ENCODE measurements around the gene FAU. TPM values are rescaled to one million over a fixed set of nuclear protein-coding genes. Genes with fewer than 3 reads are reported as not detected.

The FAU gene
- total and polyA plus RNA-seq, 9 of the 15 experiments (the other 6 are each of a cell fraction or from before 2014, with no cell fraction given): 433 to 1,827 (median 942) TPM

- no peak for TF ChIP-seq COPS2 (conservative IDR thresholded peaks at IDR 0.05)
- TF ChIP-seq RFX1 (IDR thresholded peaks at IDR 0.05): no peak
- TF ChIP-seq BCL6 (CRISPR knock-in tag; IDR thresholded peaks at IDR 0.05): no peak
- TF ChIP-seq HNRNPL (IDR thresholded peaks at IDR 0.05; ENCODE audit: low read depth, low read length): no peak
- TF ChIP-seq ARID1B (IDR thresholded peaks at IDR 0.05): no peak
- no peak; the same call in 1 of the 2 replicates for TF ChIP-seq CBX1 (IDR thresholded peaks at IDR 0.05; ENCODE audit: low read depth)
- TF ChIP-seq KDM1A (IDR thresholded peaks at IDR 0.05): no peak
- TF ChIP-seq NFRKB (IDR thresholded peaks at IDR 0.05; ENCODE audit: low read depth): no peak
These were observed 10.0 kb downstream of the FAU start, which contains the start of gene TM7SF2 (continued) for GRCh38 chr11:65111744-65112545.

- Histone ChIP-seq H3K4me2 (ENCODE audit: insufficient read depth, low read length) (no peak overlapping the region), H3K4me3 (no peak overlapping the region), H3K36me3 (ENCODE audit: control insufficient read depth, insufficient read depth, low read length) (peaks cover 32% of the 10 kb centered on the region), H3K27ac (ENCODE audit: extremely low read depth, low read depth, low read length) (no peak overlapping the region), H3K4me1 (replicated peaks in 1 of 2; ENCODE audit: control insufficient read depth in 2 of 2, insufficient read depth in 2 of 2, low read length in 2 of 2) (peaks cover 25 to 56% of the 10 kb centered on the region in 2 experiments), H3K27me3 (ENCODE audit: control insufficient read depth in 2 of 2, insufficient read depth in 2 of 2, low read length in 2 of 2) (no peaks in the 10 kb centered on the region), H2AFZ (ENCODE audit: low read depth, low read length) (no peak overlapping the region), H3K9me1 (ENCODE audit: control insufficient read depth, insufficient read depth, low read length) (no peaks in the 10 kb centered on the region), H3K9me3 (replicated peaks; ENCODE audit: control insufficient read depth, insufficient read depth, low read depth, low read length) (no peaks in the 10 kb centered on the region), H3K79me2 (ENCODE audit: control insufficient read depth, insufficient read depth, low read length) (peaks cover 14% of the 10 kb centered on the region), H4K20me1 (replicated peaks; ENCODE audit: control insufficient read depth, insufficient read depth, low read length) (no peaks in the 10 kb centered on the region), H3K9ac (ENCODE audit: insufficient read depth in 1 of 2, low read depth in 2 of 2, low read length in 2 of 2) (peak overlapping the region in 1 of 2 experiments; percentile 67; a peak in 2 of 4 replicates)
- in situ Hi-C loops (cut with MboI) (no loop called here), intact Hi-C loops (cut with micrococcal nuclease) (loop anchor here (1.0 to 10.0 kb wide), 6 partner anchors 70 to 264 kb away; partner anchors contain the start of genes CAPN1 and CDC42EP2)
- DNase-seq (ENCODE audit: extremely low read depth in 1 of 4, low spot score in 3 of 4) (no peak), FAIRE-seq (no peak), ATAC-seq (no peak)
- ChIA-PET CTCF (ENCODE audit: low intra/inter-chr PET ratio) (interaction anchor here (1.1 to 2.5 kb wide), 4 partner anchors 69 to 143 kb away, joined by 4 to 19 read pairs (median 13); partner anchors contain the start of genes ARL2 and CAPN1), POLR2A (interaction anchor here (0.6 to 7.2 kb wide), 20 partner anchors 9 to 312 kb away, joined by 3 to 92 read pairs (median 4); partner anchors contain the start of genes ARL2, FAU, MRPL49 and NEAT1)
- 63% methylated on average over 31 of the region's 31 CpGs for WGBS (ENCODE audit: insufficient coverage, low coverage, missing lambda C conversion rate)
- BruUV-seq (replicated peaks): no TSS peak
- TF ChIP-seq ZNF395 (CRISPR knock-in tag; IDR thresholded peaks at IDR 0.05): 0 out of 2 replicates have a peak, but pooled peaks have one; percentile 32
- no peak for TF ChIP-seq HNRNPK (IDR thresholded peaks at IDR 0.05; ENCODE audit: low read depth, low read length, poor library complexity, severe bottlenecking)
- TF ChIP-seq PCBP1 (IDR thresholded peaks at IDR 0.05; ENCODE audit: low read depth, low read length, poor library complexity, severe bottlenecking): peak; percentile 26
- 0 out of 2 replicates have a peak, but pooled peaks have one; percentile 65 for TF ChIP-seq HMGXB4 (CRISPR knock-in tag; IDR thresholded peaks at IDR 0.05)
- no peak for TF ChIP-seq MYBL2 (IDR thresholded peaks at IDR 0.05; ENCODE audit: low read depth)
- TF ChIP-seq MYBL2 (CRISPR knock-in tag; IDR thresholded peaks at IDR 0.05; ENCODE audit: borderline replicate concordance): no peak
- TF ChIP-seq GATAD2A (IDR thresholded peaks at IDR 0.05): no peak
These were observed 10.7 kb downstream of the FAU start for GRCh38 chr11:65111159-65111743.
